ENCODE measurements around the gene CDH3.

CDH3 gene

DNA sequence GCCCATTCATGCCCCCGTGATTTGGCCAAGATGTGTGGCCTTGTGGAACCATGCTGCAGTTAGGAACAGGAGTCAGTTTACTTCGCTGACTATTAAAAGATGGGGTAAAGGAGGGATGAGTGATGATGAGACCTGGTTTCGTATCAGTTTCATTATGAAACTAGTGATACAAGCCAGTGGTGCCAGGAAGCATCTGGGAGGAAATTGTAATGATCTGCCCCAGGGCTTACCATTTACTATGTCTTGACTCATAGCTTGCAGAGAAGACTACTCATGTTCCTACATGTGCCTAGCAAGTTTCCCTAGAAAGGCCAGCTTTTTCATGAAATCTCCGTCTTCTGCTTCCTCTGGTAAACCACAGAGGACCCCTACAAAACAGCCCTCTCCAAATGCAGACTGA, 23.2 kb downstream of the CDH3 start:
- Mint-ChIP-seq H3K9me3 (no peaks in the 10 kb centered on the region), H3K27me3 (ENCODE audit: low read depth) (no peaks in the 10 kb centered on the region), H3K27ac (no peak overlapping the region), H3K36me3 (ENCODE audit: low read depth) (peaks cover 5% of the 10 kb centered on the region), H3K4me3 (no peak overlapping the region), H3K4me1 (peaks cover 7% of the 10 kb centered on the region)
- TF ChIP-seq, protein P1, sequence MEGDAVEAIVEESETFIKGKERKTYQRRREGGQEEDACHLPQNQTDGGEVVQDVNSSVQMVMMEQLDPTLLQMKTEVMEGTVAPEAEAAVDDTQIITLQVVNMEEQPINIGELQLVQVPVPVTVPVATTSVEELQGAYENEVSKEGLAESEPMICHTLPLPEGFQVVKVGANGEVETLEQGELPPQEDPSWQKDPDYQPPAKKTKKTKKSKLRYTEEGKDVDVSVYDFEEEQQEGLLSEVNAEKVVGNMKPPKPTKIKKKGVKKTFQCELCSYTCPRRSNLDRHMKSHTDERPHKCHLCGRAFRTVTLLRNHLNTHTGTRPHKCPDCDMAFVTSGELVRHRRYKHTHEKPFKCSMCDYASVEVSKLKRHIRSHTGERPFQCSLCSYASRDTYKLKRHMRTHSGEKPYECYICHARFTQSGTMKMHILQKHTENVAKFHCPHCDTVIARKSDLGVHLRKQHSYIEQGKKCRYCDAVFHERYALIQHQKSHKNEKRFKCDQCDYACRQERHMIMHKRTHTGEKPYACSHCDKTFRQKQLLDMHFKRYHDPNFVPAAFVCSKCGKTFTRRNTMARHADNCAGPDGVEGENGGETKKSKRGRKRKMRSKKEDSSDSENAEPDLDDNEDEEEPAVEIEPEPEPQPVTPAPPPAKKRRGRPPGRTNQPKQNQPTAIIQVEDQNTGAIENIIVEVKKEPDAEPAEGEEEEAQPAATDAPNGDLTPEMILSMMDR (IDR thresholded peaks at IDR 0.05; ENCODE audit: unreplicated experiment in 3 of 3): no peak

DNA sequence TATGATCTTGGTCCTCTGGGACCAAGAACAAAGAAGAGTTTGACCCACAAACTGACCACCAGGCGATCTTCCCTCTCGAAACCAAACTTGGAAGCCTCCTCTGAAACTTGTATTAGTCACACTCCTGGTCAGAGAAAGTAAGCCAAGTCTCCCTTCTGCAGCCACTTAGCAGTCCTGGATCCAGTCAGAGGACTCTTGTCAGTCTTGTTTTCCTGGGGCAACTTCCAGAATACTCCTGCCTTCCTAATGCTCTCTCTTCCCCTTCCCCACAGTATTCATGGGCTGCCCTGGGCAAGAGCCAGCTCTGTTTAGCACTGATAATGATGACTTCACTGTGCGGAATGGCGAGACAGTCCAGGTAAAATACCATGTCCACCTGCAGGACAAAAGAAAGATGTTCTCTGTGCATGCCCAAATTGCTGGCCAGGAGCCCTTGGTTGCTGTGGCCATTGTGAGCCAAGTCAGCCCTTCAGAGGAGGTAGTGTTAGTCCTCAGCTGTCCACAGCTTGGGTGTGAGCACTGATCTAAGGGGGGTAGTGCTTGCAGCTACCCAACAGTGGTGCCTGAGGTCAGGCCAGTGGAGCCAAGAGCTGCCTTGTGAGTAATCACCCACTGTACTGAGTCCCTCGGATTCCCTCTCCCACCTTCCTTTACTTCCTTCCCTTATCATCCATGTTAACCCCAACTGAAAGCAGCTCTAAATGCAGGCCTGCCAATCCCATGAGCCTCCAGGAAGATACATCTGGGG, 31.2 kb downstream of the CDH3 start:
- TF ChIP-seq, protein P1 (IDR thresholded peaks at IDR 0.05; ENCODE audit: unreplicated experiment in 3 of 3): no peak
- H3K27me3 Mint-ChIP-seq (ENCODE audit: low read depth): no peaks in the 10 kb centered on the region
- H3K9me3 Mint-ChIP-seq: no peaks in the 10 kb centered on the region
- no peaks in the 10 kb centered on the region for H3K4me1 Mint-ChIP-seq
- H3K27ac Mint-ChIP-seq: no peak overlapping the region
- H3K4me3 Mint-ChIP-seq: no peak overlapping the region
- peaks cover 12% of the 10 kb centered on the region for H3K36me3 Mint-ChIP-seq (ENCODE audit: low read depth)

DNA sequence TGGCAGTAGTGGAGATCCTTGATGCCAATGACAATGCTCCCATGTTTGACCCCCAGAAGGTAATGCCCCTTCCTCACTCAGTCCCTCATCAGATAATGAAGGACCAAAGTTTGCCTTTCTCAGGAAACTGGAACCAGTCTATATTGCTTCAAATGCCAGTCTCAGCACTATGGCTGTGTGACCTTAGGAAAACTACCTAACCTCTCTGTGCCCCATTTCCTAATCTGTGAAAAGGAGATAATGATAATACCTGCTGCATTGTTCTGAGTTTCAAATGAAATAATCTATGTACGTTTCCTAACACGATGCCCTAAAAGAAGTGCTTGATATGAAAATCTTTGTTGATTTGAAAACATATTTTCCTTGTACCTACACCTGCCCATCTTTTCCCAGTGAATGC, 35.9 kb downstream of the CDH3 start:
- no peaks in the 10 kb centered on the region for H3K27me3 Mint-ChIP-seq (ENCODE audit: low read depth)
- H3K9me3 Mint-ChIP-seq: no peaks in the 10 kb centered on the region
- no peaks in the 10 kb centered on the region for H3K4me1 Mint-ChIP-seq
- H3K27ac Mint-ChIP-seq: no peak overlapping the region
- no peak overlapping the region for H3K4me3 Mint-ChIP-seq
- peaks cover 12% of the 10 kb centered on the region for H3K36me3 Mint-ChIP-seq (ENCODE audit: low read depth)
- TF ChIP-seq, protein P1 (IDR thresholded peaks at IDR 0.05; ENCODE audit: unreplicated experiment in 3 of 3): no peak

DNA sequence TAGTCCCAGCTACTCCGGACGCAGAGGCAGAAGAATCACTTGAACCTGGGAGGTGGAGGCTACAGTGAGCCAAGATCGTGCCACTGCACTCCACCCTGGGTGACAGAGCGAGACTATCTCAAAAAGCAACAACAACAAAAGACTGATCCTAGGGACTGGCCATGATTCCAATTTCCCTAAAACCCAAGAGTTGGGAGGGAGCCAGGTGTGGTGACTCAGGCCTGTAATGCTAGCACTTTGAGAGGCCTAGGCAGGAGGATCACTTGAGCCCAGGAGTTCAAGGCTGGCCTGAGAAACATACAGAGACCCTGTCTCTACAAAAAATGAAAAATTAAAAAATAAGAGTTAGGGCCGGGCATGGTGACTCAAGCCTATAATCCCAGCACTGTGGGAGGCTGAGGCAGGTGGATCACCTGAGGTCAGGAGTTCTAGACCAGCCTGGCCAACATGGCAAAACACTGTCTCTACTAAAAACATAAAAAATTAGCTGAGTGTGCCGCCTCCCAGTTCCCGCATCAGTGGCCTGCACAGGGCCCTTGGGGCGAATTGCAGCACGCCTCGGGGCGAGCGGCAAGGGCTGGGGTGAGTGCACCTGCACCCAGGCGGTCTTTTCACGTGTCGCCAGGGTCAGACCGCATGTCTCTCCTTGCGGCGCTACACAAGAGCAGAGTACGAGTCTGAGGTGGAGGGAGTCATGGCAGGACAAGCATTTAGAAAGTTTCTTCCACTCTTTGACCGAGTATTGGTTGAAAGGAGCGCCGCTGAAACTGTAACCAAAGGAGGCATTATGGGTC, 40.8 kb downstream of the CDH3 start:
- no peaks in the 10 kb centered on the region for H3K4me1 Mint-ChIP-seq
- TF ChIP-seq, protein P1 (IDR thresholded peaks at IDR 0.05; ENCODE audit: unreplicated experiment in 3 of 3): no peak
- H3K27ac Mint-ChIP-seq: no peak overlapping the region

DNA sequence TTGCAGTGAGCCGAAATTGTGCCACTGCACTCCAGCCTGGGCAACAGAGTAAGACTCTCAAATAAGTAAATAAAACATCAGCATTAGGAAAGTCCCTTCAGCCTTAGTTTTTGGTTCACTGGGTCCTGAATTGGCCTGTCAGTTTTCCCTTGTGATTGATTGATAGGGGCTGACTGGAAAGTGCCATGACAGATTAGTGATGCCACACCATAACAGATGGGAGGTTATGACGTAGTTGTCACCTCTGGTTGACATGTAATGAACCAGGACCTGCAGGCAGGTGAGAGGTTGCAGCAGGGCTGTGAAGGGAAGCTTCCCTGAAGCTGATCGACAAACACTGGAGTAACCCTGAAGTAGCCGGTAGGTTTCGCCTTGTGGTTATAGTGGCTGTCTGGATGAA, 41.8 kb downstream of the CDH3 start:
- peaks cover 9% of the 10 kb centered on the region for H3K36me3 Mint-ChIP-seq (ENCODE audit: low read depth)
- H3K4me3 Mint-ChIP-seq: no peak overlapping the region
- H3K27me3 Mint-ChIP-seq (ENCODE audit: low read depth): no peaks in the 10 kb centered on the region
- H3K27ac Mint-ChIP-seq: no peak overlapping the region
- H3K9me3 Mint-ChIP-seq: no peaks in the 10 kb centered on the region
- TF ChIP-seq, protein P1 (IDR thresholded peaks at IDR 0.05; ENCODE audit: unreplicated experiment in 3 of 3): no peak
- no peaks in the 10 kb centered on the region for H3K4me1 Mint-ChIP-seq

More for the DNA sequence above, 40.8 kb downstream of the CDH3 start:
- no peaks in the 10 kb centered on the region for H3K9me3 Mint-ChIP-seq
- H3K27me3 Mint-ChIP-seq (ENCODE audit: low read depth): no peaks in the 10 kb centered on the region
- no peak overlapping the region for H3K4me3 Mint-ChIP-seq
- peaks cover 11% of the 10 kb centered on the region for H3K36me3 Mint-ChIP-seq (ENCODE audit: low read depth)
